PC-3 (cell line): ENCODE results near the gene SYAP1. TPM values are rescaled to one million over a fixed set of nuclear protein-coding genes. Genes with fewer than 3 reads are reported as not detected.

Source experiments
- ATAC-seq: fragments of 200-7000 bp; cut with Tn5 transposase; 2 replicates; pipeline ENCODE4 v1.9.1; 2020; ENCODE audit warnings: mild to moderate bottlenecking, moderate library complexity
- BruUV-seq: library from RNA; stranded (reverse); fragments of 400-500 nt; replicated peaks from 2 replicates; lab custom pipeline; 2021; lab: Mats Ljungman, UMichigan
- CTCF ChIA-PET: fragments of 300-600 bp; sonication (Branson Sonifier 250); formaldehyde crosslinking; loops from one replicate; lab custom pipeline; 2022; ENCODE audit warnings: antibody characterized with exemption; lab: Charles Lee
- POLR2A ChIA-PET: fragments of 300-600 bp; sonication (Branson Sonifier 250); formaldehyde crosslinking; loops from one replicate; lab custom pipeline; 2022; ENCODE audit warnings: antibody characterized with exemption; ENCODE audit not compliant: unreplicated experiment; lab: Charles Lee
- DNase-seq: peaks from one replicate; pipeline ENCODE4 v3.0.0-alpha.2; 2015
- H2AFZ ChIP-seq: fragments of 300-600 bp; sonication (generic); 2 replicates; pipeline ENCODE4 v1.6.0; 2016; ENCODE audit warnings: antibody characterized with exemption, low read length
- H3F3A ChIP-seq: fragments of 300-600 bp; sonication (generic); one replicate; pipeline ENCODE4 v1.6.0; 2017; ENCODE audit warnings: antibody characterized with exemption, low read length, control low read depth, mild to moderate bottlenecking; ENCODE audit not compliant: unreplicated experiment
- H3K27ac ChIP-seq: fragments of 300-600 bp; sonication (generic); 2 replicates; pipeline ENCODE4 v1.5.1; 2016; ENCODE audit warnings: mild to moderate bottlenecking, low read length
- H3K27me3 ChIP-seq: fragments of 300-600 bp; sonication (generic); 2 replicates; pipeline ENCODE4 v1.6.1; 2016; ENCODE audit warnings: low read length, mixed read lengths
- H3K36me3 ChIP-seq: fragments of 300-600 bp; sonication (generic); 2 replicates; pipeline ENCODE4 v1.6.1; 2016; ENCODE audit warnings: low read depth, mixed run types, low read length, mixed read lengths
- H3K4me1 ChIP-seq: fragments of 300-600 bp; sonication (generic); 2 replicates; pipeline ENCODE4 v1.5.1; 2016; ENCODE audit warnings: low read length; ENCODE audit not compliant: insufficient read depth
- H3K4me2 ChIP-seq: fragments of 300-600 bp; sonication (generic); 2 replicates; pipeline ENCODE4 v1.6.0; 2016; ENCODE audit warnings: low read length
- H3K4me3 ChIP-seq: fragments of 300-600 bp; sonication (generic); 2 replicates; pipeline ENCODE4 v1.5.1; 2016; ENCODE audit warnings: mild to moderate bottlenecking, low read length, mixed read lengths
- H3K79me2 ChIP-seq: fragments of 300-600 bp; sonication (generic); 2 replicates; pipeline ENCODE4 v1.6.1; 2017; ENCODE audit warnings: low read length, mixed read lengths
- H3K9ac ChIP-seq: fragments of 300-600 bp; sonication (generic); 2 replicates; pipeline ENCODE4 v1.6.0; 2016; ENCODE audit warnings: mild to moderate bottlenecking, low read length
- H3K9me2 ChIP-seq: fragments of 300-600 bp; sonication (generic); replicated peaks from 2 replicates; pipeline ENCODE4 v1.6.1; 2016; ENCODE audit warnings: mixed run types, low read length, mixed read lengths
- H3K9me3 ChIP-seq: fragments of 300-600 bp; sonication (generic); 2 replicates; pipeline ENCODE4 v1.6.1; 2016; ENCODE audit warnings: low read length, mixed read lengths
- H4K20me1 ChIP-seq: fragments of 300-600 bp; sonication (generic); 2 replicates; pipeline ENCODE4 v1.6.1; 2016; ENCODE audit warnings: low read length, mixed read lengths
- CTCF ChIP-seq: fragments of 300-600 bp; sonication (generic); conservative IDR thresholded peaks from 2 replicates; pipeline ENCODE4 v1.5.1; 2017; ENCODE audit warnings: antibody characterized with exemption, low read depth, mild to moderate bottlenecking, low read length
- EZH2 ChIP-seq: fragments of 300-600 bp; sonication (generic); IDR thresholded peaks from one replicate; pipeline ENCODE4 v1.6.1; 2017; ENCODE audit warnings: antibody characterized with exemption, mild to moderate bottlenecking, low read length; ENCODE audit not compliant: unreplicated experiment
- EZH2phosphoT487 ChIP-seq: fragments of 300-600 bp; sonication (generic); IDR thresholded peaks from 2 replicates; pipeline ENCODE4 v1.6.1; 2018; ENCODE audit warnings: mild to moderate bottlenecking, antibody characterized with exemption, low read length, borderline replicate concordance
- intact Hi-C: fragments of 100-400 bp; cut with micrococcal nuclease; formaldehyde crosslinking; loops from 2 replicates; pipeline ENCODE4 v1.9.0; 2023
- total RNA-seq: library from RNA; depleted of rRNA; stranded (reverse); fragments of >200 nt; gene quantifications from 2 replicates; pipeline ENCODE4 v1.2.3, GENCODE V29; 2014

The SYAP1 gene
- total RNA-seq, 1 experiment from 2014 or later: 51.9 TPM

- TF ChIP-seq CTCF (no peak), EZH2 (no peak), EZH2phosphoT487 (no peak)
- no TSS peak for BruUV-seq
- peaks cover 21% of the 10 kb centered on the region for H4K20me1 ChIP-seq
- ChIA-PET POLR2A (no interaction called here), CTCF (no interaction called here)
- peak within 1 kb of the TSS; percentile 49; the same call in 1 of the 2 replicates for H3K27ac ChIP-seq
- no peaks in the 10 kb centered on the region for H3K27me3 ChIP-seq
- H3K4me2 ChIP-seq: peak within 1 kb of the TSS; percentile 80
- H3K9me2 ChIP-seq: no peaks in the 10 kb centered on the region
- peaks cover 8% of the 10 kb centered on the region for H3K4me1 ChIP-seq
- H3K36me3 ChIP-seq: peaks cover 9% of the 10 kb centered on the region; the same call in 1 of the 2 replicates
- peak within 1 kb of the TSS; percentile 99 for H2AFZ ChIP-seq
- H3K4me3 ChIP-seq: peak within 1 kb of the TSS; percentile 86
- H3K9me3 ChIP-seq: no peaks in the 10 kb centered on the region
- intact Hi-C loops: loop anchor here (2.0 kb wide), 1 partner anchor 37 kb away; no protein-coding TSS in a partner anchor
- H3K79me2 ChIP-seq: peaks cover 48% of the 10 kb centered on the region
- no peaks in the 10 kb centered on the region for H3F3A ChIP-seq
- H3K9ac ChIP-seq: peak within 1 kb of the TSS; percentile 81
- ATAC-seq (peak; percentile 97), DNase-seq (peak; percentile 97)
Measured at GRCh38 chrX:16786139-16786790, 66.9 kb downstream of the SYAP1 start, which contains the start of gene TXLNG. TSS of gene TXLNG (plus strand) at chrX:16786466. CDS start at chrX:16786488, 22 bp downstream.

- POLR2A ChIA-PET: interaction anchor here (0.7 kb wide), 1 partner anchor 21 kb away, joined by 8 read pairs; no protein-coding TSS in a partner anchor
- peak overlapping the region; percentile 80 for H3K4me2 ChIP-seq
- no peaks in the 10 kb centered on the region for H3K9me2 ChIP-seq
- H3K9ac ChIP-seq: peak overlapping the region; percentile 81
- peak; percentile 21 for ATAC-seq
- H3K36me3 ChIP-seq: peaks cover 13% of the 10 kb centered on the region; the same call in 1 of the 2 replicates
- H2AFZ ChIP-seq: no peak overlapping the region; the same call in 1 of the 2 replicates
- no TSS peak for BruUV-seq
- no peaks in the 10 kb centered on the region for H3K9me3 ChIP-seq
- H3K4me1 ChIP-seq: peaks cover 8% of the 10 kb centered on the region
- no peak overlapping the region for H3K27ac ChIP-seq
- intact Hi-C loops: loop anchor here (2.0 kb wide), 1 partner anchor 36 kb away; no protein-coding TSS in a partner anchor
- TF ChIP-seq EZH2 (no peak), EZH2phosphoT487 (no peak), CTCF (no peak)
- H4K20me1 ChIP-seq: peaks cover 26% of the 10 kb centered on the region
- H3K27me3 ChIP-seq: no peaks in the 10 kb centered on the region
- CTCF ChIA-PET: no interaction called here
- peaks cover 55% of the 10 kb centered on the region for H3K79me2 ChIP-seq
- no peaks in the 10 kb centered on the region for H3F3A ChIP-seq
- peak; percentile 35 for DNase-seq
- H3K4me3 ChIP-seq: peak overlapping the region; percentile 79
Measured at GRCh38 chrX:16786791-16787735, 67.7 kb downstream of the SYAP1 start.
